HCT116 (cell line): ENCODE results near the gene UBE2D3. TPM values are rescaled to one million over a fixed set of nuclear protein-coding genes. Genes with fewer than 3 reads are reported as not detected.

Source experiments
- ATAC-seq: fragments of 200-7000 bp; cut with Tn5 transposase; 2 replicates; pipeline ENCODE4 v1.9.1; 2020; ENCODE audit warnings: mild to moderate bottlenecking, moderate library complexity
- BruUV-seq: library from RNA; stranded (reverse); fragments of 400-500 nt; replicated peaks from 2 replicates; lab custom pipeline; 2021; lab: Mats Ljungman, UMichigan
- CTCF ChIA-PET: fragments of 300-600 bp; sonication (Branson Sonifier 250); formaldehyde crosslinking; loops from one replicate; lab custom pipeline; 2021; ENCODE audit warnings: antibody characterized with exemption; lab: Charles Lee
- POLR2A ChIA-PET: fragments of 300-600, 350-600 bp; sonication (Branson Sonifier 250); formaldehyde crosslinking; loops from one replicate; lab custom pipeline; 2021; ENCODE audit warnings: antibody characterized with exemption; lab: Charles Lee
- RAD21 ChIA-PET, 2 experiments: fragments of 300-600 bp; sonication (Branson Sonifier 250); formaldehyde crosslinking; loops; one replicate each; lab custom pipeline; 2023; ENCODE audit warnings: low total read pairs in 2 of 2; ENCODE audit not compliant: uncharacterized antibody in 2 of 2, unreplicated experiment in 2 of 2, low non-redundant PET in 1 of 2; lab: Charles Lee
- DNase-seq: peaks from one replicate; pipeline ENCODE4 v3.0.0-alpha.2; 2010; ENCODE audit warnings: low read depth, low spot score
- H2AFZ ChIP-seq: fragments of 200-600 bp; shearing (Covaris generic), sonication (generic); 2 replicates; pipeline ENCODE4 v1.6.1; 2017; ENCODE audit warnings: low read depth, mixed run types, mixed read lengths, antibody characterized with exemption, low read length; ENCODE audit not compliant: poor library complexity, severe bottlenecking
- H3K27ac ChIP-seq: 2 replicates; pipeline ENCODE4 v1.5.1; 2012; ENCODE audit warnings: low read depth, low read length
- H3K27me3 ChIP-seq: fragments of 200-600 bp; sonication (generic); 2 replicates; pipeline ENCODE4 v1.6.1; 2016; ENCODE audit warnings: mixed run types, low read length, mixed read lengths; ENCODE audit not compliant: insufficient read depth
- H3K36me3 ChIP-seq, 2 experiments: fragments of 200-500 bp in 1 of 2; fragments of 200-600 bp in 1 of 2; sonication (Bioruptor generic) in 1 of 2; sonication (generic) in 1 of 2; 2 replicates each; pipeline versions ENCODE4 v1.5.1 to v1.6.1; 2014 to 2016; ENCODE audit warnings: low read length in 2 of 2, inconsistent platforms in 1 of 2, mixed read lengths in 1 of 2, mixed run types in 1 of 2; ENCODE audit not compliant: insufficient read depth in 2 of 2, control insufficient read depth in 1 of 2
- H3K4me1 ChIP-seq, 2 experiments: fragments of 200-600 bp in 1 of 2; sonication (generic) in 1 of 2; 2 replicates each; pipeline versions ENCODE4 v1.5.1 to v1.6.1; 2012 to 2017; ENCODE audit warnings: low read length in 2 of 2, inconsistent platforms in 1 of 2, mild to moderate bottlenecking in 1 of 2, mixed read lengths in 1 of 2, mixed run types in 1 of 2, moderate library complexity in 1 of 2; ENCODE audit not compliant: insufficient read depth in 2 of 2, control insufficient read depth in 1 of 2
- H3K4me2 ChIP-seq: fragments of 200-600 bp; sonication (generic); 2 replicates; pipeline ENCODE4 v1.6.1; 2017; ENCODE audit warnings: mixed run types, low read length, mixed read lengths
- H3K4me3 ChIP-seq, 2 experiments: fragments of 200-600 bp in 1 of 2; sonication (generic) in 1 of 2; replicated peaks in 1 of 2; 2 replicates each; pipeline ENCODE4 v1.5.1; 2011 to 2016; ENCODE audit warnings: low read length in 2 of 2, control low read depth in 1 of 2, low read depth in 1 of 2, mild to moderate bottlenecking in 1 of 2, mixed read lengths in 1 of 2, mixed run types in 1 of 2
- H3K79me2 ChIP-seq: fragments of 200-600 bp; sonication (generic); 2 replicates; pipeline ENCODE4 v1.6.1; 2017; ENCODE audit warnings: mild to moderate bottlenecking, mixed run types, low read length, moderate library complexity, mixed read lengths; ENCODE audit not compliant: insufficient read depth
- H3K9ac ChIP-seq: fragments of 200-600 bp; sonication (generic); 2 replicates; pipeline ENCODE4 v1.6.1; 2016; ENCODE audit warnings: low read length, mixed read lengths
- H3K9me2 ChIP-seq: fragments of 200-600 bp; sonication (generic), shearing (Covaris generic); 2 replicates; pipeline ENCODE4 v1.6.1; 2017; ENCODE audit warnings: mixed run types, mild to moderate bottlenecking, moderate library complexity; ENCODE audit not compliant: insufficient read depth
- H3K9me3 ChIP-seq, 2 experiments: fragments of 200-500 bp in 1 of 2; fragments of 200-600 bp in 1 of 2; sonication (Bioruptor generic) in 1 of 2; sonication (generic) in 1 of 2; 2 replicates each; pipeline ENCODE4 v1.6.1; 2014 to 2017; ENCODE audit warnings: low read length in 2 of 2, mixed read lengths in 2 of 2, inconsistent platforms in 1 of 2, low read depth in 1 of 2, mild to moderate bottlenecking in 1 of 2, mixed run types in 1 of 2, moderate library complexity in 1 of 2; ENCODE audit not compliant: control insufficient read depth in 1 of 2, insufficient read depth in 1 of 2
- H4K20me1 ChIP-seq: fragments of 200-600 bp; sonication (generic), shearing (Covaris generic); 2 replicates; pipeline ENCODE4 v1.6.1; 2017; ENCODE audit warnings: mixed run types, mild to moderate bottlenecking, moderate library complexity; ENCODE audit not compliant: insufficient read depth
- CBX3 ChIP-seq: IDR thresholded peaks from 2 replicates; pipeline ENCODE4 v1.6.1; 2012; ENCODE audit warnings: low read depth
- CEBPB ChIP-seq: IDR thresholded peaks from 2 replicates; pipeline ENCODE4 v1.6.1; 2012; ENCODE audit warnings: low read depth
- EGR1 ChIP-seq: IDR thresholded peaks from 2 replicates; pipeline ENCODE4 v1.6.1; 2012; ENCODE audit warnings: low read depth
- FOSL1 ChIP-seq: IDR thresholded peaks from 2 replicates; pipeline ENCODE4 v1.6.1; 2012; ENCODE audit warnings: low read depth
- JUND ChIP-seq: IDR thresholded peaks from 2 replicates; pipeline ENCODE4 v1.6.1; 2012
- POLR2A ChIP-seq: IDR thresholded peaks from 2 replicates; pipeline ENCODE4 v1.7.0; 2011; ENCODE audit warnings: borderline replicate concordance; ENCODE audit not compliant: insufficient read depth, insufficient read length; ENCODE audit errors: extremely low read depth
- POLR2AphosphoS5 ChIP-seq: IDR thresholded peaks from 2 replicates; pipeline ENCODE4 v1.6.1; 2011; ENCODE audit warnings: mild to moderate bottlenecking, low read depth, low read length, moderate library complexity
- RAD21 ChIP-seq: IDR thresholded peaks from 2 replicates; pipeline ENCODE4 v1.6.1; 2012; ENCODE audit warnings: low read depth, mild to moderate bottlenecking
- SIN3A ChIP-seq: IDR thresholded peaks from 2 replicates; pipeline ENCODE4 v1.6.1; 2012; ENCODE audit warnings: low read depth
- SP1 ChIP-seq: IDR thresholded peaks from 2 replicates; pipeline ENCODE4 v1.6.1; 2012; ENCODE audit warnings: low read depth
- SRF ChIP-seq: IDR thresholded peaks from 2 replicates; pipeline ENCODE4 v1.6.1; 2012; ENCODE audit warnings: low read depth
- YY1 ChIP-seq: IDR thresholded peaks from 2 replicates; pipeline ENCODE4 v1.6.1; 2011; ENCODE audit warnings: low read length, low read depth, moderate library complexity, mild to moderate bottlenecking; ENCODE audit not compliant: insufficient replicate concordance; ENCODE audit errors: extremely low read depth
- ZFX ChIP-seq: fragments of 450-650 bp; IDR thresholded peaks from 2 replicates; pipeline ENCODE4 v1.6.1; 2017
- intact Hi-C: fragments of 100-400 bp; cut with micrococcal nuclease; formaldehyde crosslinking; loops from 2 replicates; pipeline ENCODE4 v1.10.0; 2022
- total RNA-seq: library from RNA; stranded (reverse); gene quantifications from one replicate; pipeline ENCODE4 v1.2.1, GENCODE V29; 2021; ENCODE audit not compliant: unreplicated experiment
- TF ChIP-seq, protein P1 (sequence below): IDR thresholded peaks from 2 replicates; pipeline ENCODE4 v1.6.1; 2011; ENCODE audit warnings: mild to moderate bottlenecking, low read length, moderate library complexity; ENCODE audit not compliant: insufficient replicate concordance; ENCODE audit errors: extremely low read depth
- TF ChIP-seq, protein P2 (sequence below): IDR thresholded peaks from 2 replicates; pipeline ENCODE4 v1.6.1; 2012
- TF ChIP-seq, protein P3 (sequence below), 3 experiments: fragments of 200-600 bp in 1 of 3; sonication (generic) in 1 of 3; IDR thresholded peaks in 2 of 3; conservative IDR thresholded peaks in 1 of 3; 2 replicates each; pipeline ENCODE4 v1.5.1; 2012 to 2017; ENCODE audit warnings: low read depth in 2 of 3, low read length in 2 of 3, antibody characterized with exemption in 1 of 3, borderline replicate concordance in 1 of 3, control low read depth in 1 of 3, mild to moderate bottlenecking in 1 of 3, mixed read lengths in 1 of 3, mixed run types in 1 of 3, moderate library complexity in 1 of 3; ENCODE audit not compliant: insufficient read depth in 1 of 3

Gene UBE2D3
- total RNA-seq, 1 experiment from 2014 or later = 302 TPM

DNA sequence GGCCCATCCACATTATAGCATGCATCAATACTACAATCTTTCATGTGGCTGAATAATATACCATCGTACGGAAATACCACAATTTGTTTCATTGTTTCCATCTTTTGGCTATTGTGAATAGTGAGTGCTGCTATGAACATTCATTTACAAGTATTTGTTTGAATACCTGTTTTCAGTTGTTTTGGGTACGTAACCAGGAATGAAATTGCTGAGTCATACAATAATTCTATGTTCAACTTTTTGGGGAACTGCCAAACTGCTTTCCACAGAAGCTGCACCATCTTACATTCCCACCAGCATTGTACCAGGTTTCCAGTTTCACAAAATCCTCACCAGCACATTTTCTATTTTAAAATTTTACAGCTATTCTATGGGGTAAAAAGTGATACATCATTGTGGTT, 38.0 kb downstream of the UBE2D3 start:
- ChIA-PET RAD21 (no interaction called here), CTCF (no interaction called here), POLR2A (no interaction called here)
- ATAC-seq (peak; percentile 16; the same call in 1 of the 2 replicates), DNase-seq (no peak)
- Histone ChIP-seq H4K20me1 (peaks cover 7% of the 10 kb centered on the region; the same call in 1 of the 2 replicates), H3K36me3 (no peaks in the 10 kb centered on the region), H3K27ac (no peak overlapping the region), H3K4me2 (no peak overlapping the region), H2AFZ (no peak overlapping the region), H3K9me3 (no peaks in the 10 kb centered on the region), H3K79me2 (no peaks in the 10 kb centered on the region), H3K4me1 (no peaks in the 10 kb centered on the region), H3K4me3 (no peak overlapping the region), H3K9ac (no peak overlapping the region), H3K9me2 (no peaks in the 10 kb centered on the region), H3K27me3 (no peaks in the 10 kb centered on the region)
- TF ChIP-seq YY1 (no peak), ZFX (no peak), JUND (no peak), RAD21 (no peak), CBX3 (no peak), SRF (no peak), SIN3A (no peak), EGR1 (no peak), CEBPB (no peak), POLR2A (no peak), FOSL1 (no peak), SP1 (no peak), POLR2AphosphoS5 (no peak)
- TF ChIP-seq, protein P1, sequence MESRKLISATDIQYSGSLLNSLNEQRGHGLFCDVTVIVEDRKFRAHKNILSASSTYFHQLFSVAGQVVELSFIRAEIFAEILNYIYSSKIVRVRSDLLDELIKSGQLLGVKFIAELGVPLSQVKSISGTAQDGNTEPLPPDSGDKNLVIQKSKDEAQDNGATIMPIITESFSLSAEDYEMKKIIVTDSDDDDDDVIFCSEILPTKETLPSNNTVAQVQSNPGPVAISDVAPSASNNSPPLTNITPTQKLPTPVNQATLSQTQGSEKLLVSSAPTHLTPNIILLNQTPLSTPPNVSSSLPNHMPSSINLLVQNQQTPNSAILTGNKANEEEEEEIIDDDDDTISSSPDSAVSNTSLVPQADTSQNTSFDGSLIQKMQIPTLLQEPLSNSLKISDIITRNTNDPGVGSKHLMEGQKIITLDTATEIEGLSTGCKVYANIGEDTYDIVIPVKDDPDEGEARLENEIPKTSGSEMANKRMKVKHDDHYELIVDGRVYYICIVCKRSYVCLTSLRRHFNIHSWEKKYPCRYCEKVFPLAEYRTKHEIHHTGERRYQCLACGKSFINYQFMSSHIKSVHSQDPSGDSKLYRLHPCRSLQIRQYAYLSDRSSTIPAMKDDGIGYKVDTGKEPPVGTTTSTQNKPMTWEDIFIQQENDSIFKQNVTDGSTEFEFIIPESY = no peak
- TF ChIP-seq, protein P2, sequence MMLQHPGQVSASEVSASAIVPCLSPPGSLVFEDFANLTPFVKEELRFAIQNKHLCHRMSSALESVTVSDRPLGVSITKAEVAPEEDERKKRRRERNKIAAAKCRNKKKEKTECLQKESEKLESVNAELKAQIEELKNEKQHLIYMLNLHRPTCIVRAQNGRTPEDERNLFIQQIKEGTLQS = no peak
- TF ChIP-seq, protein P3, sequence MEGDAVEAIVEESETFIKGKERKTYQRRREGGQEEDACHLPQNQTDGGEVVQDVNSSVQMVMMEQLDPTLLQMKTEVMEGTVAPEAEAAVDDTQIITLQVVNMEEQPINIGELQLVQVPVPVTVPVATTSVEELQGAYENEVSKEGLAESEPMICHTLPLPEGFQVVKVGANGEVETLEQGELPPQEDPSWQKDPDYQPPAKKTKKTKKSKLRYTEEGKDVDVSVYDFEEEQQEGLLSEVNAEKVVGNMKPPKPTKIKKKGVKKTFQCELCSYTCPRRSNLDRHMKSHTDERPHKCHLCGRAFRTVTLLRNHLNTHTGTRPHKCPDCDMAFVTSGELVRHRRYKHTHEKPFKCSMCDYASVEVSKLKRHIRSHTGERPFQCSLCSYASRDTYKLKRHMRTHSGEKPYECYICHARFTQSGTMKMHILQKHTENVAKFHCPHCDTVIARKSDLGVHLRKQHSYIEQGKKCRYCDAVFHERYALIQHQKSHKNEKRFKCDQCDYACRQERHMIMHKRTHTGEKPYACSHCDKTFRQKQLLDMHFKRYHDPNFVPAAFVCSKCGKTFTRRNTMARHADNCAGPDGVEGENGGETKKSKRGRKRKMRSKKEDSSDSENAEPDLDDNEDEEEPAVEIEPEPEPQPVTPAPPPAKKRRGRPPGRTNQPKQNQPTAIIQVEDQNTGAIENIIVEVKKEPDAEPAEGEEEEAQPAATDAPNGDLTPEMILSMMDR (IDR thresholded peaks at IDR 0.05 in 2 of 3, conservative IDR thresholded peaks at IDR 0.05 in 1 of 3; ENCODE audit: borderline replicate concordance in 1 of 3, insufficient read depth in 1 of 3, low read depth in 2 of 3, low read length in 2 of 3) = no peak
- no TSS peak for BruUV-seq
- intact Hi-C loops = no loop called here
